Hepatocyte (in vitro differentiated cells): ENCODE data around the gene SHCBP1. TPM values are rescaled to one million over a fixed set of nuclear protein-coding genes. Genes with fewer than 3 reads are reported as not detected.
A peak's percentile ranks its signal among the peaks of the same experiment; 100 is the strongest.

Source experiments
- DNase-seq: peaks from one replicate; pipeline ENCODE4 v3.0.0-alpha.2; 2016; ENCODE audit warnings: low spot score
- H2AFZ ChIP-seq: fragments of 200-600 bp; sonication (generic); 2 replicates; pipeline ENCODE4 v1.6.0; 2016; ENCODE audit warnings: antibody characterized with exemption, mild to moderate bottlenecking
- H3K27ac ChIP-seq: fragments of 200-600 bp; sonication (generic); 2 replicates; pipeline ENCODE4 v1.5.1; 2016; ENCODE audit warnings: mild to moderate bottlenecking
- H3K27me3 ChIP-seq: fragments of 200-600 bp; sonication (generic); 2 replicates; pipeline ENCODE4 v1.6.1; 2016
- H3K36me3 ChIP-seq: fragments of 200-600 bp; sonication (generic); replicated peaks from 2 replicates; pipeline ENCODE4 v1.5.1; 2016; ENCODE audit warnings: low read depth; ENCODE audit not compliant: insufficient read depth
- H3K4me1 ChIP-seq: fragments of 200-600 bp; sonication (generic); 2 replicates; pipeline ENCODE4 v1.5.1; 2016; ENCODE audit warnings: mild to moderate bottlenecking, moderate library complexity; ENCODE audit not compliant: insufficient read depth
- H3K4me2 ChIP-seq: fragments of 200-600 bp; sonication (generic); 2 replicates; pipeline ENCODE4 v1.6.0; 2016
- H3K4me3 ChIP-seq: fragments of 200-600 bp; sonication (generic); 2 replicates; pipeline ENCODE4 v1.5.1; 2016; ENCODE audit warnings: mild to moderate bottlenecking
- H3K79me2 ChIP-seq: fragments of 200-600 bp; sonication (generic); 2 replicates; pipeline ENCODE4 v1.6.0; 2017; ENCODE audit warnings: mild to moderate bottlenecking
- H3K9me2 ChIP-seq: fragments of 200-600 bp; sonication (generic); replicated peaks from 2 replicates; pipeline ENCODE4 v1.6.0; 2017; ENCODE audit warnings: mild to moderate bottlenecking; ENCODE audit not compliant: insufficient read depth
- H3K9me3 ChIP-seq: fragments of 200-600 bp; sonication (generic); 2 replicates; pipeline ENCODE4 v1.5.1; 2016; ENCODE audit warnings: low read depth, mild to moderate bottlenecking
- H4K20me1 ChIP-seq: fragments of 200-600 bp; sonication (generic); 2 replicates; pipeline ENCODE4 v1.6.0; 2016; ENCODE audit warnings: mild to moderate bottlenecking; ENCODE audit not compliant: insufficient read depth, poor library complexity, severe bottlenecking
- CTCF ChIP-seq: fragments of 200-600 bp; sonication (generic); IDR thresholded peaks from 2 replicates; pipeline ENCODE4 v1.5.1; 2016; ENCODE audit warnings: antibody characterized with exemption, mild to moderate bottlenecking; ENCODE audit not compliant: poor library complexity
- EZH2 ChIP-seq: fragments of 200-600 bp; sonication (generic); IDR thresholded peaks from 2 replicates; pipeline ENCODE4 v1.6.1; 2016; ENCODE audit warnings: antibody characterized with exemption, mild to moderate bottlenecking, borderline replicate concordance
- EZH2phosphoT487 ChIP-seq: fragments of 200-600 bp; sonication (generic); IDR thresholded peaks from one replicate; pipeline ENCODE4 v1.6.1; 2018; ENCODE audit warnings: antibody characterized with exemption, mild to moderate bottlenecking, low read depth, moderate library complexity; ENCODE audit not compliant: unreplicated experiment, severe bottlenecking
- WGBS: methylation state at CpG from one replicate; pipeline ENCODE4 v1.1.6; 2016; ENCODE audit warnings: low lambda C conversion rate; ENCODE audit errors: missing lambda C conversion rate; 5-methylcytosine and 5-hydroxymethylcytosine counted together
- polyA plus RNA-seq: library from polyadenylated mRNA; unstranded; fragments of >200 nt; fragmentation: Nextera tagmentation; extraction: Ambion mirVana; gene quantifications from 2 replicates; pipeline ENCODE4 v1.2.1, GENCODE V29; 2016
- total RNA-seq: library from RNA; depleted of rRNA; stranded (reverse); fragments of >200 nt; gene quantifications from 2 replicates; pipeline ENCODE4 v1.2.3, GENCODE V29; 2014

Gene SHCBP1
- total RNA-seq, result 2.7 and 3.2 TPM in 2 replicates
- 3.2 and 4.0 TPM in 2 replicates for polyA plus RNA-seq

- Histone ChIP-seq H3K36me3 (no peaks in the 10 kb centered on the region), H3K9me2 (no peaks in the 10 kb centered on the region), H3K9me3 (no peaks in the 10 kb centered on the region), H2AFZ (peak within 1 kb of the TSS; percentile 50), H3K27ac (no peak within 1 kb of the TSS), H3K4me2 (peak within 1 kb of the TSS; percentile 89), H3K4me3 (peak within 1 kb of the TSS; percentile 67), H3K79me2 (peaks cover 4% of the 10 kb centered on the region), H3K4me1 (no peaks in the 10 kb centered on the region), H4K20me1 (no peaks in the 10 kb centered on the region), H3K27me3 (no peaks in the 10 kb centered on the region)
- DNase-seq, result peak; percentile 92
- TF ChIP-seq EZH2phosphoT487 (no peak), EZH2 (no peak)
- under 1% methylated on average over 32 of the region's 52 CpGs for WGBS
Measured at GRCh38 chr16:46621006-46621933, at the start of gene SHCBP1. SHCBP1 (minus strand) TSS chr16:46621379; CDS start chr16:46621359, 20 bp downstream.

- H3K27me3 ChIP-seq, result no peaks in the 10 kb centered on the region
- H3K79me2 ChIP-seq, result peaks cover 8% of the 10 kb centered on the region
- H4K20me1 ChIP-seq, result peaks cover 3% of the 10 kb centered on the region
- H3K9me3 ChIP-seq, result no peaks in the 10 kb centered on the region
- no peak overlapping the region for H2AFZ ChIP-seq
- no peak for DNase-seq
- H3K36me3 ChIP-seq, result peaks cover 5% of the 10 kb centered on the region
- H3K4me1 ChIP-seq, result no peaks in the 10 kb centered on the region
- H3K4me2 ChIP-seq, result no peak overlapping the region
- no peak for TF ChIP-seq CTCF
- no peak overlapping the region for H3K4me3 ChIP-seq
- no peak overlapping the region for H3K27ac ChIP-seq
- no peaks in the 10 kb centered on the region for H3K9me2 ChIP-seq
- 74% methylated on average over 4 of the region's 4 CpGs for WGBS
Measured at GRCh38 chr16:46662123-46662522, 40.9 kb upstream of the SHCBP1 start.

- H3K79me2 ChIP-seq, result no peaks in the 10 kb centered on the region
- H3K27ac ChIP-seq, result no peak overlapping the region
- no peaks in the 10 kb centered on the region for H3K27me3 ChIP-seq
- no peak overlapping the region for H2AFZ ChIP-seq
- no peak for DNase-seq
- H3K9me2 ChIP-seq, result no peaks in the 10 kb centered on the region
- 89% methylated on average over 1 of the region's 1 CpG for WGBS
- peaks cover 3% of the 10 kb centered on the region for H4K20me1 ChIP-seq
- H3K9me3 ChIP-seq, result no peaks in the 10 kb centered on the region
- H3K4me3 ChIP-seq, result no peak overlapping the region
- no peaks in the 10 kb centered on the region for H3K4me1 ChIP-seq
- H3K4me2 ChIP-seq, result no peak overlapping the region
- peaks cover 5% of the 10 kb centered on the region for H3K36me3 ChIP-seq
- TF ChIP-seq EZH2 (no peak), EZH2phosphoT487 (no peak), CTCF (no peak)
Measured at GRCh38 chr16:46658925-46659324, 37.7 kb upstream of the SHCBP1 start.

GRCh38 chr16:46651305-46651704 lies 30.1 kb upstream of the SHCBP1 start:
- Histone ChIP-seq H3K27ac (peak overlapping the region; percentile 20), H3K27me3 (no peaks in the 10 kb centered on the region), H4K20me1 (no peaks in the 10 kb centered on the region), H3K9me3 (no peaks in the 10 kb centered on the region), H3K9me2 (no peaks in the 10 kb centered on the region), H3K4me3 (no peak overlapping the region), H3K36me3 (no peaks in the 10 kb centered on the region), H3K79me2 (no peaks in the 10 kb centered on the region), H3K4me2 (no peak overlapping the region), H3K4me1 (no peaks in the 10 kb centered on the region), H2AFZ (no peak overlapping the region)
- no peak for DNase-seq
- no peak for TF ChIP-seq EZH2
- TF ChIP-seq EZH2phosphoT487, result no peak
- no peak for TF ChIP-seq CTCF
- WGBS, result 65% methylated on average over 3 of the region's 3 CpGs
